ENCODE results near the gene PLVAP.
A peak's percentile ranks its signal among the peaks of the same experiment; 100 is the strongest.

Gene PLVAP, protein sequence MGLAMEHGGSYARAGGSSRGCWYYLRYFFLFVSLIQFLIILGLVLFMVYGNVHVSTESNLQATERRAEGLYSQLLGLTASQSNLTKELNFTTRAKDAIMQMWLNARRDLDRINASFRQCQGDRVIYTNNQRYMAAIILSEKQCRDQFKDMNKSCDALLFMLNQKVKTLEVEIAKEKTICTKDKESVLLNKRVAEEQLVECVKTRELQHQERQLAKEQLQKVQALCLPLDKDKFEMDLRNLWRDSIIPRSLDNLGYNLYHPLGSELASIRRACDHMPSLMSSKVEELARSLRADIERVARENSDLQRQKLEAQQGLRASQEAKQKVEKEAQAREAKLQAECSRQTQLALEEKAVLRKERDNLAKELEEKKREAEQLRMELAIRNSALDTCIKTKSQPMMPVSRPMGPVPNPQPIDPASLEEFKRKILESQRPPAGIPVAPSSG

GRCh38 chr19:17376935-17377600, at the start of gene PLVAP:
PLVAP (minus strand) TSS chr19:17377342; CDS start chr19:17377288, 54 bp downstream.
- no peak for DNase-seq (ENCODE audit: low read depth)

DNA sequence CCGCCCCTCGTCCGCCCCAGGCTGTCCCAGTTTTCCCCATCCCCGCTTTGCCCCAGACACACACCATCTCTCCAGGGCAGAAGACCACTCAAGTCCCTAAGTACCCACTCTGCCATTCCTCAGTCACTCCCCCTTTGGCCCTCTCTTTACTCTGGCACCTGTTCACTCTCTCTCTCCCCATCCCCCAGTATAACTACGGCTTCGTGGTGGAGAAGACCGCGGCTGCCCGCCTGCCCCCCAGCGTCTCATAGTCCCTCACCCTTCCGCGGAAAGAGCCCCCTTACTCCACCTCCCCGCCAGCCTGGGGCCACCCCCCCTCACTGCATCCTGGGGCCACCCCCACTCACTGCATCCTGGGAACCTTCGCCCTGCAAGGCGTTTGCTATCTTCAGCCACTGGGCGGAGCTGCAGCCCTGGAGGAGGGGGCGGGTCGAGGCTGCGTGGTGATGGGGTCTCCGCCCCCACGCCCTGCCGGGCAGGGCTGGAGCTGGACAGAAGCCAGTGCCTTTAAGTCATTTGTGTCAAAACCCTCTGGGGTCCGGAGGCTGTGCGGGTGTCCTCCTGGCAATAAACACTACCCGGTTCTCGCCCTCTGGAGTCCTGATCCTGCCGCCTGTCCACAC, 47.7 kb upstream of the PLVAP start:
- no peak for DNase-seq (ENCODE audit: low read depth)

DNA sequence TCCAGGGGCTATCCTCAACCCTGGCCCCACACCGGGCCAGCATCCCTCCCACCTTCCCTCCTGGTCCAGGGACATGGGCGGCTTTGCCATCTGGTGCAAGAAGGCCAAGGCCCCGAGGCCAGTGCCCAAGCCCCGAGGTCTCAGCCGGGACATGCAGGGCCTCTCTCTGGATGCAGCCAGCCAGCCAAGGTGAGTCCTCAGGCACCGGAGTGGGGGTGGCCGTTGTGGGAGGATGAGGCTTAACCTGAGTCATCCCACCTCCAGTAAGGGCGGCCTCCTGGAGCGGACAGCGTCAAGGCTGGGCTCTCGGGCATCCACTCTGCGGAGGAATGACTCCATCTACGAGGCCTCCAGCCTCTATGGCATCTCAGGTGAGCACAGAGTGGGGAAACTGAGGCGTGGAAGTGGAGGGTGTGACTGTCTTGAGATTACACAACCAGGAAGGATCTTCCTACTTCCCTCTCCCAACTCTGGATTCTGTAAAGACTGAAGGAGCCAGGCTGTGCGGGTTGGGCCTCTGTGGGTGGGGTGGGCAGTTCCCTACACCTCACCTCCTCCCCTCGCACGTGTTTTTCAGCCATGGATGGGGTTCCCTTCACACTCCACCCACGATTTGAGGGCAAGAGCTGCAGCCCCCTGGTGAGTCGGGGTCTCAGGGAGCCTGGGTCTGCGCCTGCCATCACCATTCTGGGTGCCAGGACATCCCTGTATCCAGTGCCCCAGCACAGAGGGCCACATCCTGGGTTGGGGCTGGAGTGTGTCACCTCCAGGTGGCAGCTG, 46.5 kb upstream of the PLVAP start:
- no peak for DNase-seq (ENCODE audit: low read depth)

- DNase-seq (ENCODE audit: low read depth): no peak
These were observed 44.8 kb upstream of the PLVAP start for GRCh38 chr19:17421942-17422341.

GRCh38 chr19:17420475-17420924, 43.4 kb upstream of the PLVAP start:
- no peak for DNase-seq (ENCODE audit: low read depth)

- peak; percentile 89 for DNase-seq (ENCODE audit: low read depth)
These were observed 42.7 kb upstream of the PLVAP start, which contains the start of gene MVB12A for GRCh38 chr19:17419621-17420474. MVB12A (plus strand) TSS chr19:17420047; CDS start chr19:17420136, 89 bp downstream.

- no peak for DNase-seq (ENCODE audit: low read depth)
These were observed 42.0 kb upstream of the PLVAP start for GRCh38 chr19:17419154-17419620.

DNA sequence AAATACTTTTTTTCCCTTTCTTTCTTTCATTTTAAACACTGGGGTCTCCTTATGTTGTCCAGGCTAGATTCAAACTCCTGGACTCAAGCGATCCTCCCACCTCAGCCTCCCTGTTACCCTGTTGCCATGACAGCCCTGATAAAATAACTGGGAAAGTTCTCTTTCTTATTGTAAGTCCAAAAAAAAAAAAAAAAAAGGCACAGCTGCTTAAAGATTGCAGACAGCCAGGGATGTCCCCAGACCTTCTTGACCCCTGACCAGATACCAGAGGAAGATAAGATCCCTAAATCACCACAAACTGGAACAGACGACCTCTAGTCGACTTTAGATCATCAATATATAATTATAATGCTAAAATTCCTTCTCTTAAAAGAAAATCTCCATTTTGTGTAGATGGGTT, 41.6 kb upstream of the PLVAP start:
- DNase-seq (ENCODE audit: low read depth): no peak

DNA sequence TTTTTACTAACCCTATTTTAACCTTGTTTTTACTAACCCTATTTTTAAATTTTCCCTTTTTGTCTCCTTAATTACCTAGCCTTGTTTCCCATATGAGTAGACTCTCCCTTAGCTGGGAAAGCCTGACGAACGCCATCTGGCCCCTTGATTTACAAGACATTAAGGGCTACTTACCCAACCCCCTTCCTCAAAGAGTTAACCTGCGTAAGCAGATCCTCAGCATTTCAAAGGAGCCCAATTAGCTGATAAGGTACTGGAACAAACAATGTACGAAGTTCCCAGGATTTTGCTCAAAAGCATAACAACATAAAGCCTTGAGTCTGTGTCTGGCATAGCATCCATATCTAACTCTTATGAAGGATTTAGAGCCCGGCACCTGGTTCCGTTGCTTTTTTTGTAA, 38.0 kb upstream of the PLVAP start:
- DNase-seq (ENCODE audit: low read depth): no peak

GRCh38 chr19:17414097-17414496, 37.0 kb upstream of the PLVAP start:
- DNase-seq (ENCODE audit: low read depth): no peak

DNA sequence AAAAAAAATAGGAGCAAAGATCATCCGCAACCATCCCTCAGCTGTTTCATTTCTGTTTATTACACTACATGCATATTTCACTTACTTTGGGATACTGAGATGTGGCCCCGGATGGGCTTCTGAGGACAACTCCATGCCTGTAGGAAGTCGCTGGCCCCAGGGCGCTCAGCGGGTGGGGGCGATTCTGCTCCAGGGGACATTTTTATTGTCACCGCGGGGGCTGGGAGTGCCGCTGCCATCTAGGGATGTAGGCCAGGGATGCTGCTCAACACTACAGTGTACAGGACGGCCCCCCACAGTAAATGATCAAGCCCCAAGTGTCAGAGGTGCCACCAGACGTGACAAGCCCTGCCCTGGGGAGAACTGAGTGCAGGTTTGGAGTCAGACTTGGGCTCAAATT, 34.7 kb upstream of the PLVAP start:
- DNase-seq (ENCODE audit: low read depth): no peak

DNA sequence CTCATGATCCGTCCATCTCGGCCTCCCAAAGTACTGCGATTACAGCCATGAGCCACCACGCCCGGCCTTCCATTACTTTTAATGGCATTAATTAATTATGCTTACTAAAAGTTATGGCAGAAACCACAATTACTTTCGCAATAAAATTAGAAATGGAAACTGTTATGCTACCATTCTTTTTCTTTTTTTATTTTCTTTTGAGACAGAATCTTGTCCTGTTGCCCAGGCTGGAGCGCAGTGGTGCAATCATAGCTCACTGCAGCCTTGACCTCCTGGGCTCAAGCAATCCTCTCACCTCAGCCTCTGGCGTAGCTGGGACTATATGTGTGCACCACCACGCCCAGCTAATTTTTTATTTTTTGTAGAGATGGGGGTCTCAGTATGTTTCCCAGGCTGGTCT, 32.8 kb upstream of the PLVAP start:
- no peak for DNase-seq (ENCODE audit: low read depth)

- DNase-seq (ENCODE audit: low read depth): no peak
These were observed 29.7 kb upstream of the PLVAP start for GRCh38 chr19:17406887-17407196.

DNA sequence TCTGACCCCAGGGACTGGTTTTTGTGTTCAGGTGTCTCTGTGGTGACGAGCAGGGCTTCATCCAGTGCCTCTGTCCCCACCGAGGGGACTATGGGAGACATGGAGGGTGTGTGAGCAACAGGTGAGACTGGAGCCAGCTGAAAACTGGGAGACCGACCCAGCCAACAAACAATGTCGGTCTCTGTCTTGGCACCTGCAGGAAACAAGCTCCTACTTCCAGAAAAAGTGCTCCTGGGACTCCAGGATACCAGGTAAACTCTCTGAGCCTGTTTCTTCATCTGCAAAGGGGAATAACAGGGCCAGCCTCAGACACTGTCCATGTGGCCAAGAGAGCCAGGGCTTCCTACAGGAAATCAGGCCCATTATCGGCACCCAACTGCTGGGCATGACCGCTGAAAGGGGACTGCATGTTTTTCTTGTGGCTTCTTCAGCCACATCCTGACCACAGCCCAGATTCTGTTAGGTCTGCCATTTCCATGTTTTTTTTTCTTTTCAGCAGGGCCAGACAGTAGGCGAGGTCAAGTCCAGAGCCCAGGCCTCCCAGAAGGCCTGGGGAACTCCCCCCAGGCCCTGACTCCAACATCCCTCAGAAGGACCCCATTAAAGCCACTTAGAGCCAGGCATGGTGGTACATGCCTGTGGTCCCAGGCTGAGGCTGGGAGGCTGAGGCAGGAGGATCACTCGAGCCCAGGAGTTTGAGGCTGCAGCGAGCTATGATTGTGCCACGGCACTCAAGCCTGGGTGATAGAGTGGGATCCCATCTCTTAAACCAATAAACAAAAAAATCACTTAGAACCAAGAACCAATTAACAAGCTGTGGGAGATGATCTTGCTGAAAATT, 29.1 kb upstream of the PLVAP start:
- DNase-seq (ENCODE audit: low read depth): no peak

- DNase-seq (ENCODE audit: low read depth): no peak
These were observed 28.3 kb upstream of the PLVAP start, which contains the start of gene BST2 for GRCh38 chr19:17405250-17406045. BST2 (minus strand) TSS chr19:17405630; CDS start chr19:17405575, 55 bp downstream.

DNA sequence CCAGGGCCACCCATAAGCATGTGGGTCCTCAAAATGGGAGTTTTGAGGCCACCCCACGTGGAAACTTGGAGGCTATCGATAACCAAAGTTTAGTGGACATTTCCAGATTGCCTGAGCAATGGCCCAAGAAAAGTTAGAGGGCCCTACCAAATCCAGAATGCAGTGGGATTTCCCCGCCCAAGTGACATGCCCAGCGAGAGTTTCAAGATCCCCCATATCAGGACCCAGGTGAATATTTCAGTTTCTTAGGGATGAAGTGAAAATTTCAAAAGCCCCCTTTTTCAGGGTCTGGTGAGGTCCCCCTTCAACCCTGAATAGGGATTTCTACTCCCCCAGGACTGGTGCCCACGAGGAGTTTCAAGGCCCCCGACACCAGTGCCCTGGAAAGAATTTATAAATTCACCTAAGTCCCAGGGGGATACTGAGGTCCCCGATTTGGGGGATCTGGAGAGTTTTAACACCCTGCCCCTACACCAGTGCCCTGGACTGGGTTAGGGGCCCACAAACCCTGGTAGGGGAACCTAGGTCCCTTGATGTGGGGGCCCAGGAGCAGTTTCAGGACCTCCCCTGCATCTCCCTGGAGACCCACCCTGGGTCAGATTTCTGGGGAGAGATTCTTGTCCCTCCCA, 27.6 kb upstream of the PLVAP start:
- DNase-seq (ENCODE audit: low read depth): no peak

DNA sequence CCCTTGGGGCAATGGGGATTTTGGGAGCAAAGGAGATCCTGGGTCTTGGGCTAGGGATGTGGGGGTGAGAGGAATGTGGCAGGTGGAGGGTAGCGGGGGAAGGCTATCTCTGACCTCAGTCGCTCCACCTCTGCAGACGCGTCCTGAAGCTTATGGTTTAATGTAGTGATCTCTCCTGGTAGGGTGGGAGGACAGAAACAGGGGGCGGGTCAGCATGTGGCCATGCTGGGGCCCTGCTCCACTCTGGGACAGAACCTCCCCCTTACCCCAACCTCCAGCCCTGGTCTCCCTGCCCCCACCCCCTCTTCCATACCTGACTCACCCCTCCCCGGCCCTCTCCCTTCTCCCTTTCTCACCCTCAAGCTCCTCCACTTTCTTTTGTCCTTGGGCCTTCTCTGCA, 26.9 kb upstream of the PLVAP start:
- no peak for DNase-seq (ENCODE audit: low read depth)

DNA sequence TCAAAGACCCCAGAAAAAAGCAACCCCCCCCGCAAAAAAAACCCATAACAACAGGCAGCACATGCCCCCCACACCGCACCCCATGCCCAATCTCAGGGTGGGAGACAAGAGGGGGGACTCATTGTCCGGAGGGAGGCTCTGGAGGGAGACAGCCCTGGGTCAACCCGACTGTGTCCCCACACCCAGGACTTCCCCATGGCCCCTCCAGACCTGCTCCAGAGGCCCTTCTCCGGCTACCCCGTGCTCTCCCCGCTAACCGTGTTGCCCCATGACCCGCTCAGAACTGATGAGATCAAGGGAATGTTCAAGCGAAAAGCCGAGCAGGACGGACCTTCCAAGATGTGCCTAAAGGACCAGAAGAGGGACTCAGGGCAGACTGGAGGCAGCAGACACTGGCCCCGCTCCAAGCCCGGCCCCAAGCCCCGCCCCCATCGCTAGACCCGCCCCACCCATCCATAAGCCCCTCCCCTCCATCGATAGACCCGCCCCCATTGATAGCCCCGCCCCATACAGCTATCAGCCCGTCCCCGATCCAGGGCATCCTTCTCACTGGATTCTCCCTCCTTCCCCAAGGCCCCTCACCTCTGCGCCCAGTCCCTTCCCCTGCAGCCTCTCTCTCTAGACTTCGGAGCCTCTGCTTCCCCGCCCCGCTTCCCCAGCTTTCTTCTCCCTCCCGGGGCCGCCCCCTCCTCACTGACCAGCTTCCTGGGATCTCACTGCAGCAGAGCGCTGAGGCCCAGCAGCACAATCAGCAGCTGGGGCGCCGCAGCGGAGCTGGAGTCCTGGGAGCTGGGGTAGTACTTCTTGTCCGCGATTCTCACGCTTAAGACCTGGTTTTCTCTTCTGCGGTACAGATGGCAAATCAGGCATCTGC, 26.1 kb upstream of the PLVAP start:
- peak; percentile 37 for DNase-seq (ENCODE audit: low read depth)
